22Rv1 (cell line): ENCODE results near the gene LMF2.
A peak's percentile ranks its signal among the peaks of the same experiment; 100 is the strongest.

ENCODE experiments used
- H3K27ac ChIP-seq: fragments of 450-650 bp; 2 replicates; pipeline ENCODE4 v1.5.1; 2017
- ZFX ChIP-seq: fragments of 450-650 bp; IDR thresholded peaks from 2 replicates; pipeline ENCODE4 v1.6.1; 2017; ENCODE audit warnings: antibody characterized with exemption, borderline replicate concordance
- TF ChIP-seq, protein P1 (sequence below): fragments of 450-650 bp; IDR thresholded peaks from 2 replicates; pipeline ENCODE4 v1.5.1; 2017; ENCODE audit warnings: mild to moderate bottlenecking

The LMF2 gene

DNA sequence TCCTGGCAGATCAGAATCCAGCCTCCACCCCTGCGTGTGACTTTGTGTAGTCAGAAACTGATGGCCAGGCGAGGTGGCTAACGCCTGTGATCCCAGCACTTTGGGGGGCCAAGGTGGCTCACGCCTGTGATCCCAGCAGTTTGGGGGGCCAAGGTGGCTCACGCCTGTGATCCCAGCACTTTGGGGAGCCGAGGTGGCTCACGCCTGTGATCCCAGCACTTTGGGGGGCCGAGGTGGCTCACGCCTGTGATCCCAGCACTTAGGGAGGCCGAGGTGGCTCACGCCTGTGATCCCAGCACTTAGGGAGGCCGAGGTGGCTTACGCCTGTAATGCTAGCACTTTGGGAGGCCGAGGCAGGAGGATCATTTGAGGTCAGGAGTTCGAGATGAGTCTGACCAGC lies 5.7 kb upstream of the LMF2 start:
- TF ChIP-seq ZFX, result no peak
- TF ChIP-seq, protein P1, sequence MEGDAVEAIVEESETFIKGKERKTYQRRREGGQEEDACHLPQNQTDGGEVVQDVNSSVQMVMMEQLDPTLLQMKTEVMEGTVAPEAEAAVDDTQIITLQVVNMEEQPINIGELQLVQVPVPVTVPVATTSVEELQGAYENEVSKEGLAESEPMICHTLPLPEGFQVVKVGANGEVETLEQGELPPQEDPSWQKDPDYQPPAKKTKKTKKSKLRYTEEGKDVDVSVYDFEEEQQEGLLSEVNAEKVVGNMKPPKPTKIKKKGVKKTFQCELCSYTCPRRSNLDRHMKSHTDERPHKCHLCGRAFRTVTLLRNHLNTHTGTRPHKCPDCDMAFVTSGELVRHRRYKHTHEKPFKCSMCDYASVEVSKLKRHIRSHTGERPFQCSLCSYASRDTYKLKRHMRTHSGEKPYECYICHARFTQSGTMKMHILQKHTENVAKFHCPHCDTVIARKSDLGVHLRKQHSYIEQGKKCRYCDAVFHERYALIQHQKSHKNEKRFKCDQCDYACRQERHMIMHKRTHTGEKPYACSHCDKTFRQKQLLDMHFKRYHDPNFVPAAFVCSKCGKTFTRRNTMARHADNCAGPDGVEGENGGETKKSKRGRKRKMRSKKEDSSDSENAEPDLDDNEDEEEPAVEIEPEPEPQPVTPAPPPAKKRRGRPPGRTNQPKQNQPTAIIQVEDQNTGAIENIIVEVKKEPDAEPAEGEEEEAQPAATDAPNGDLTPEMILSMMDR, result no peak

DNA sequence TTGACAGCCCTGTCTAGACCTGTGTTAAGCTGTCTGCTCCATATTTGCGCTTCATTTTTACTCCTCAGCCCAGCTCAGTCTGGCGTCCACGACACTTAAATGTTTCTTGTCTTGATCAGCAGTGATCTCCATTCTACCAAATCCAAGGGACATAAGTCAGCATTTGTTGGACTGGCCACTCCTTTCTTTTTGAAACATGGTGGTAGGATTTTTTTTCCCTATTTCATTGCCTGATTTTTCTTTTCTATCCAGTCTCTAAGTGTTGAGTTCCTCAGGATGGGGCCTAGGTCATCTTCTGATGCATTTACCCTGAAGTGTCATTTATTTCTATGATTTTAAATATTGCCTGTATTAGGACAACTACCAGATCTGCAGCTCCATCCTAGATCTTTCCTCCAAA lies 1.4 kb upstream of the LMF2 start:
- TF ChIP-seq ZFX, result no peak
- TF ChIP-seq, protein P1, result no peak
- peak overlapping the region; percentile 80 for H3K27ac ChIP-seq

More for the DNA sequence above, 5.7 kb upstream of the LMF2 start:
- H3K27ac ChIP-seq, result no peak overlapping the region

DNA sequence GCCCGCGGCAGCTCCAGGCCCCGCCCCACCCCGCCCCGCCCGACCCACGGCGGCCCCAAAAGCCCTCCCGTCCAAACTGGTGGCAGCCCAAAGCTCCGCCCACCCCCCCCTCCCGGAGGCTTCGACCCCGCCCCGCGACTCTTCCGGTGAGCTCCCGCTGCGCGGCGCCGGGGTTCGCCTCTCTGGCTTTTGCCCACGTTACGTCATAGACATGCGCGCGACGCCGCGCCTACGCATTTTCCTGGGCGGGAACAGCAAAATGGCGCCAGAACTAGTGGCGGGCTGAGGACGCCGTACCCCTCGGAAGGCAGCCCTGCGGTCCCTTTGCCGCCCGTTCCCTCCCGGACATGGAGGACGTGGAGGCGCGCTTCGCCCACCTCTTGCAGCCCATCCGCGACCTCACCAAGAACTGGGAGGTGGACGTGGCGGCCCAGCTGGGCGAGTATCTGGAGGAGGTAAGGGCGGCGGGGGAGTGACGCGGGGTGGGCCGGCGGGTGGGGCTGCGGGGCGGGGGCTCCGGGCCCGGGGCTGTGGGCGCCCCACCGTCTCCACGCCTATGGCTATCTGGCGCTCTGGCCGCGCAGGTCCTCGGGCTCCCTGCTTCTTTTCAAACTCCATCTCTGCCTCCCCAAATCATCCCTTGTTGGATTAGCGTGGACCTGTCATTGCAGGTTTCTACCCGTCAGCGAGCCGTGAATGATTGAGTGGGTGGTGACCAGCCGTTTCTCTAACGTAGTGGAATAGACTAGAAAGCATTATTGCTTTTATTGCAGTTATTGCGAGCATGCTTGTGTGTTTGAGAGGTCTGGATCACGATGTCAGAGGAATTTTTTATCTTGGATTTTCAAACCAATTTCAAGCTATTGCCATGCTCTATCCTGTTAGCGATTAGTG lies 736 bp upstream of the LMF2 start, which contains the start of gene NCAPH2:
NCAPH2 (plus strand) TSS at position 234 of the 894 bp plus-strand sequence; CDS start at position 348, 114 bp downstream.
- H3K27ac ChIP-seq, result peak within 1 kb of the TSS; percentile 80

DNA sequence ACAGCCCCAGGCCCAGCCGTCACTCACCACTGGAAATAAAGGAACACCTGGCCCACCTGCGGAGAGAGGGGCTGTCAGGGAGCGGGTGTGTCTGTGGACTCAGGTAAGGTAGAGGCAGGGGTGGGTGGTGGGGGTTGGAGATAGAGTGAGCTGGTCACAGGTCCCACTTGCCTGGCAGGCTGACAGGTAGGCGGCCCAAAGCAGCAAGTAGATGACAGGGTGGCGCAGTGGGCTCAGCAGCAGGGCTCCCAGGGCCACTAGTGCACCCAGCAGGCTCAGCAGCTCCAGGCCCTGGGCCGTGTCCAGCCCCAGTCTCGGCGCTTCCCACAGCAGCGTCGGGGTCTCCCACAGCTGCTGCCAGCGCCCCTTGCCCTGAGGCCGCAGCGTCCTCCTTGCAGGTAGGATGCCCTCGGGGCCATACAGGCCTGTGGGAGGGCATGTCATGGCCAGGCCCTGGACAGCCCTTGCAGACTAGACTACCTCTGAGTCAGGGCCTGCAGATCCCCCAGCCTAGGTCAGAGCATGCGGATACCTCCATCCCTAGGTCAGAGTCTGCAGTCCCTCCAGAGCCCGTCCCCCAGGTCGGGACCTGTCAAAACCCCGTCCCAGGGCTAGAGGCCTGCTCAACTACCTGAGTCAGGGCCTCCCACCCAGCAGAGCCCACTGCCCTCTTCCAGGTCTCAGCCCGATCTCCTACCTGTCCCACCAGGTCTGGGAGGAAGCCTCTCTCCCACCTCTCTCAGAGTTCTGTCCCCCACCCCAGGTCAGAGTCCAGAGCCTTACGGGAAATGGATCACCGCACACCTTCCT lies 686 bp downstream of the LMF2 start:
- TF ChIP-seq, protein P1, result no peak
- no peak for TF ChIP-seq ZFX
- H3K27ac ChIP-seq, result peak overlapping the region; percentile 73

More for the DNA sequence above, 736 bp upstream of the LMF2 start, which contains the start of gene NCAPH2:
- TF ChIP-seq, protein P1, result no peak
- no peak for TF ChIP-seq ZFX

DNA sequence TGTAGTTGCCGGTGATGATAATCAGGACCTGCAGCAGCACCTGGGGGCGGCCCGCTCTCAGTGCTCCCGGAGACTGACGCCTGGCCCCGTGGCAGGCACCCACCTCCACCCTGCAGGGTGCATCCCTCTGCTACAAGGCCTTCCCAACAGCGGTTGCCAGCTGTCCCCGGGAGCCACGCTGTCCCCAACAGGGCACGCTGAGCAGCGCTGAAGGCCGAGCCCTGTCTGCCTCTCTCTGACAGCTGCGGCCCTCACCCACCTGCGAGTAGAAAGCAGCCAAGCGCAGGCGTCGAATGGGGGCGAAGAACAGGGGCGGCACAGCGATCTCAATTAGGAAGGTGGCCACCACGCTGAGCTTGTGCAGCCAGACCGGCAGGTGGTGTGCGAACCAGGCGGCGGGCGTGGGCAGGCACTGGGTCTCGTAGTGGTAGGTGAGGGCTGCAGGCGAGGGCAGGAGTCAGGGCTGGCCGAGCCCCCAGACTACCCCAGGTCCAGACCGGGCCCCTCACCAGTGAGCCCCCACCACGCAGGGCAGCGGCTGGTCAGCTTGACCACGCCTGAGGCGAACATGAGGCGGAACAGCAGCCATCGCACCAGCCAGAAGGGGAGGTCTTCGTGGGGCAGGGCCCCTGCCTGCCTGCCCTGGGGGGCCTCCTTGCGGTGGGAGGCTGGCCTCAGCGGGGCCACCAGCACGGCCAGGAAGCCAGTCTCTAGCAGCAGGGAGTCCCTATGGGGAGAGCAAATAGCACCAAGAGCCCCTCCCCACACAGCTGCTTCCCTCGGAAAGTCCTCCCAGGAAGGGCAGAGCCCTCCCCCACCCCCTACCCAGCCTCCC lies 1.5 kb downstream of the LMF2 start:
- peak overlapping the region; percentile 73 for H3K27ac ChIP-seq

DNA sequence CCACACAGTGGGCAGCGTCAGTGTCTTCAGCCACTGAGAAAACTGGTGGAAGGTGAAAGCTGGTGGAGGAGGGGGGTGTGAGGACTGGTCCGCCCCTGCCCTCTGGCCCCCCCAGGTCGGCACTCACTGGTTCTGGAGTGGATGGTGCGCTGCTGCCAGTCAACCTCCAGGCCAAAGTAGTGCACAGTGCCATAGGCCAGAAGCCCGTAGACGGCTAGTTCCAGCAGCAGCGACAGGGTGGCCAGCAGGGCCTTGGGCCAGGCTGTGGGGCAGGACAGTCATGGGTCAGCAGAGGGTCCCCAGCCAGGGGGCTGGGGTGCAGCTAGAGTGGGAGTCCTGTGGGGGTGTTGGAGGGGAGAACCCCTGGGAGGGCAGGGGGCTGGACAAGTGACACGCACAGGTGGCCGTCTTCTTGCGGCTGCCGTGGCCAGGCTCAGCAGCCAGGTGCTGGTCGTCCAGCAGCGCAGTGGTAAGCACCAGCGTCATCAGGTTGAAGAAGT lies 2.2 kb downstream of the LMF2 start:
- H3K27ac ChIP-seq, result no peak overlapping the region
- TF ChIP-seq, protein P1, result no peak
- no peak for TF ChIP-seq ZFX

More for the DNA sequence above, 1.5 kb downstream of the LMF2 start:
- TF ChIP-seq ZFX, result no peak
- TF ChIP-seq, protein P1, result no peak
